HEK293 (cell line): ENCODE measurements around the gene NDUFS1.
"Not testable (repeated sequence)": the region's sequence is repeated elsewhere in the genome, so short reads cannot be mapped to it uniquely, and the experiment has no call there.

Source experiments
- CTCF ChIA-PET: fragments of 350-600 bp; formaldehyde crosslinking; extraction: SDS; loops from one replicate; lab custom pipeline; 2021; ENCODE audit warnings: antibody characterized with exemption; lab: Yijun Ruan, JAX
- POLR2A ChIA-PET: fragments of 300-600 bp; formaldehyde crosslinking; extraction: SDS; loops from one replicate; lab custom pipeline; 2020; ENCODE audit warnings: antibody characterized with exemption, inconsistent platforms; lab: Yijun Ruan, JAX
- H3K27ac ChIP-seq: fragments of 200-500 bp; sonication (Bioruptor generic); 2 replicates; pipeline ENCODE4 v1.5.1; 2014; ENCODE audit warnings: low read depth, low read length, control low read depth, inconsistent platforms; ENCODE audit errors: extremely low read depth
- H3K36me3 ChIP-seq, 2 experiments: fragments of 200-500 bp in 1 of 2; sonication (Bioruptor generic) in 1 of 2; 1 replicate in 1 of 2; 2 replicates in 1 of 2; pipeline ENCODE4 v1.5.1; 2014 to 2017; ENCODE audit warnings: inconsistent platforms in 2 of 2, low read length in 2 of 2; ENCODE audit not compliant: control insufficient read depth in 2 of 2, insufficient read depth in 1 of 2
- H3K4me1 ChIP-seq: fragments of 200-500 bp; sonication (Bioruptor generic); 2 replicates; pipeline ENCODE4 v1.5.1; 2014; ENCODE audit warnings: mild to moderate bottlenecking, low read length, inconsistent platforms; ENCODE audit not compliant: control insufficient read depth, insufficient read depth
- H3K4me3 ChIP-seq: 2 replicates; pipeline ENCODE4 v1.5.1; 2011; ENCODE audit warnings: low read depth, mild to moderate bottlenecking, control low read depth, low read length, moderate library complexity
- H3K9me3 ChIP-seq: fragments of 200-500 bp; sonication (Bioruptor generic); 2 replicates; pipeline ENCODE4 v1.5.1; 2014; ENCODE audit warnings: low read depth, low read length, inconsistent platforms; ENCODE audit not compliant: control insufficient read depth, insufficient read depth
- FEZF1 ChIP-seq: fragments of 450-650 bp; formaldehyde crosslinking; IDR thresholded peaks from 2 replicates; pipeline ENCODE4 v1.5.1; 2016; ENCODE audit warnings: missing biosample characterization, missing genetic modification characterization
- HOXD13 ChIP-seq: sonication (generic); formaldehyde crosslinking; IDR thresholded peaks from 2 replicates; pipeline ENCODE4 v1.8.0; 2022; ENCODE audit warnings: missing genetic modification reagents, borderline replicate concordance
- KLF10 ChIP-seq: fragments of 450-650 bp; IDR thresholded peaks from 2 replicates; pipeline ENCODE4 v1.5.1; 2018; ENCODE audit warnings: missing biosample characterization, mild to moderate bottlenecking, missing genetic modification characterization
- OSR2 ChIP-seq: fragments of 450-650 bp; formaldehyde crosslinking; IDR thresholded peaks from 2 replicates; pipeline ENCODE4 v1.5.1; 2016; ENCODE audit warnings: missing biosample characterization, missing genetic modification characterization
- PRDM6 ChIP-seq: fragments of 450-650 bp; formaldehyde crosslinking; IDR thresholded peaks from 2 replicates; pipeline ENCODE4 v1.5.1; 2017; ENCODE audit warnings: missing biosample characterization, missing genetic modification characterization
- SALL2 ChIP-seq: fragments of 450-650 bp; formaldehyde crosslinking; IDR thresholded peaks from 2 replicates; pipeline ENCODE4 v1.5.0; 2017; ENCODE audit warnings: missing biosample characterization, mild to moderate bottlenecking, missing genetic modification characterization, borderline replicate concordance
- SCRT2 ChIP-seq: fragments of 450-650 bp; formaldehyde crosslinking; IDR thresholded peaks from 2 replicates; pipeline ENCODE4 v1.5.1; 2016; ENCODE audit warnings: missing biosample characterization, missing genetic modification characterization
- SP2 ChIP-seq: fragments of 450-650 bp; formaldehyde crosslinking; IDR thresholded peaks from 2 replicates; pipeline ENCODE4 v1.5.1; 2016; ENCODE audit warnings: missing biosample characterization, missing genetic modification characterization
- TCF7L2 ChIP-seq: IDR thresholded peaks from 2 replicates; pipeline ENCODE4 v1.6.1; 2011; ENCODE audit warnings: low read depth, mild to moderate bottlenecking, inconsistent platforms, low read length, moderate library complexity, borderline replicate concordance
- TSHZ1 ChIP-seq: fragments of 450-650 bp; formaldehyde crosslinking; IDR thresholded peaks from 2 replicates; pipeline ENCODE4 v1.5.1; 2016; ENCODE audit warnings: missing biosample characterization, missing genetic modification characterization, borderline replicate concordance
- ZFP41 ChIP-seq: fragments of 450-650 bp; formaldehyde crosslinking; IDR thresholded peaks from 2 replicates; pipeline ENCODE4 v1.5.1; 2016; ENCODE audit warnings: missing biosample characterization, missing genetic modification characterization, borderline replicate concordance
- ZNF121 ChIP-seq: fragments of 450-650 bp; formaldehyde crosslinking; IDR thresholded peaks from 2 replicates; pipeline ENCODE4 v1.5.1; 2016; ENCODE audit warnings: missing biosample characterization, missing genetic modification characterization
- ZNF223 ChIP-seq: fragments of 450-650 bp; formaldehyde crosslinking; IDR thresholded peaks from 2 replicates; pipeline ENCODE4 v1.5.1; 2016; ENCODE audit warnings: missing biosample characterization, missing genetic modification characterization
- ZNF24 ChIP-seq: fragments of 450-650 bp; formaldehyde crosslinking; IDR thresholded peaks from 2 replicates; pipeline ENCODE4 v1.5.1; 2016; ENCODE audit warnings: missing biosample characterization, missing genetic modification characterization
- ZNF274 ChIP-seq, 2 experiments: fragments of 200-500 bp in 1 of 2; fragments of 450-650 bp in 1 of 2; sonication (Bioruptor generic) in 1 of 2; formaldehyde crosslinking in 1 of 2; IDR thresholded peaks; 2 replicates each; pipeline versions ENCODE4 v1.5.1 to v1.6.1; 2014 to 2016; ENCODE audit warnings: borderline replicate concordance in 1 of 2, inconsistent platforms in 1 of 2, low read length in 1 of 2, missing biosample characterization in 1 of 2, missing genetic modification characterization in 1 of 2
- ZNF362 ChIP-seq: fragments of 450-650 bp; formaldehyde crosslinking; IDR thresholded peaks from 2 replicates; pipeline ENCODE4 v1.5.1; 2016; ENCODE audit warnings: missing biosample characterization, missing genetic modification characterization
- ZNF555 ChIP-seq: fragments of 450-650 bp; formaldehyde crosslinking; conservative IDR thresholded peaks from 2 replicates; pipeline ENCODE4 v1.5.1; 2017; ENCODE audit warnings: missing biosample characterization, mild to moderate bottlenecking, missing genetic modification characterization, inconsistent platforms
- ZNF629 ChIP-seq: fragments of 450-650 bp; formaldehyde crosslinking; IDR thresholded peaks from 2 replicates; pipeline ENCODE4 v1.5.1; 2017; ENCODE audit warnings: missing biosample characterization, missing genetic modification characterization
- ZNF707 ChIP-seq: fragments of 450-650 bp; formaldehyde crosslinking; IDR thresholded peaks from 2 replicates; pipeline ENCODE4 v1.5.1; 2016; ENCODE audit warnings: missing biosample characterization, missing genetic modification characterization
- ZSCAN16 ChIP-seq: fragments of 450-650 bp; formaldehyde crosslinking; IDR thresholded peaks from 2 replicates; pipeline ENCODE4 v1.5.1; 2016; ENCODE audit warnings: missing biosample characterization, missing genetic modification characterization
- ZSCAN18 ChIP-seq: fragments of 450-650 bp; formaldehyde crosslinking; IDR thresholded peaks from 2 replicates; pipeline ENCODE4 v1.5.1; 2016; ENCODE audit warnings: missing biosample characterization, missing genetic modification characterization
- ZXDB ChIP-seq: fragments of 450-650 bp; formaldehyde crosslinking; IDR thresholded peaks from 2 replicates; pipeline ENCODE4 v1.5.1; 2016; ENCODE audit warnings: missing biosample characterization, missing genetic modification characterization

NDUFS1 gene

GRCh38 chr2:206159346-206160124 lies at the start of gene NDUFS1, which contains the start of gene EEF1B2 (continued):
- TF ChIP-seq TSHZ1 (no peak), ZNF629 (peak; percentile 71), ZNF707 (tag by site-specific recombination) (no peak), KLF10 (tag by site-specific recombination) (peak; percentile 27; the same call in 1 of the 2 replicates), SP2 (tag by site-specific recombination) (peak; percentile 90), ZNF223 (tag by site-specific recombination) (no peak), ZNF24 (tag by site-specific recombination) (0 out of 2 replicates have a peak, but pooled peaks have one; percentile 35), HOXD13 (CRISPR knock-in tag) (no peak)
- TF ChIP-seq, all 188 proteins: peak for 28

- POLR2A ChIA-PET: no interaction called here
- no peak overlapping the region for H3K27ac ChIP-seq
- CTCF ChIA-PET: interaction anchor here (0.7 kb wide), 2 partner anchors 80 to 180 kb away, joined by 3 to 4 read pairs; no protein-coding TSS in a partner anchor
- no peaks in the 10 kb centered on the region for H3K36me3 ChIP-seq
- H3K9me3 ChIP-seq: no peaks in the 10 kb centered on the region
- TF ChIP-seq ZNF362 (tag by site-specific recombination) (no peak), ZNF274 (IDR thresholded peaks at IDR 0.05; ENCODE audit: low read length) (no peak), ZNF274 (tag by site-specific recombination; IDR thresholded peaks at IDR 0.05; ENCODE audit: borderline replicate concordance) (no peak), SALL2 (no peak), ZNF555 (no peak), ZSCAN16 (peak; percentile 79; the same call in 1 of the 2 replicates)
- TF ChIP-seq, all 188 proteins: peak for 1
- Histone ChIP-seq H3K4me3 (no peak overlapping the region), H3K4me1 (peaks cover 18% of the 10 kb centered on the region)
These were observed 49.7 kb upstream of the NDUFS1 start for GRCh38 chr2:206208900-206209299.

- H3K4me3 ChIP-seq, H3K27ac ChIP-seq, H3K36me3 ChIP-seq, POLR2A ChIA-PET, CTCF ChIA-PET, H3K9me3 ChIP-seq: not testable (repeated sequence)
- peaks cover 13% of the 10 kb centered on the region for H3K4me1 ChIP-seq
- TF ChIP-seq SCRT2 (tag by site-specific recombination): 0 out of 2 replicates have a peak, but pooled peaks have one; percentile 11
These were observed 48.1 kb upstream of the NDUFS1 start for GRCh38 chr2:206207316-206207715.

- Histone ChIP-seq H3K27ac (no peak overlapping the region), H3K4me1 (peaks cover 4% of the 10 kb centered on the region; the same call in 1 of the 2 replicates), H3K4me3 (no peak overlapping the region), H3K36me3 (no peaks in the 10 kb centered on the region), H3K9me3 (no peaks in the 10 kb centered on the region)
- ChIA-PET CTCF (no interaction called here), POLR2A (no interaction called here)
- peak; percentile 74; the same call in 1 of the 2 replicates for TF ChIP-seq OSR2 (tag by site-specific recombination)
- 0 out of 2 replicates have a peak, but pooled peaks have one; percentile 20 for TF ChIP-seq TCF7L2
- TF ChIP-seq ZXDB (tag by site-specific recombination): no peak
- TF ChIP-seq PRDM6 (tag by site-specific recombination): peak; percentile 54
- TF ChIP-seq ZSCAN18: no peak
- peak; percentile 46 for TF ChIP-seq FEZF1 (tag by site-specific recombination)
- TF ChIP-seq ZFP41 (tag by site-specific recombination): no peak
- no peak for TF ChIP-seq ZNF121
These were observed 45.5 kb upstream of the NDUFS1 start for GRCh38 chr2:206204710-206205109.
